Colonic mucosa (tissue), 4 donors: ENCODE measurements around the gene TESK2. TPM values are rescaled to one million over a fixed set of nuclear protein-coding genes. Genes with fewer than 3 reads are reported as not detected.

Experiments used
- DNase-seq: peaks from one replicate; pipeline ENCODE4 v3.0.0-alpha.2; 2020
- H3K27ac ChIP-seq: fragments of 200-600 bp; one replicate; pipeline ENCODE4 v1.8.0; 2021
- H3K27me3 ChIP-seq: fragments of 200-600 bp; one replicate; pipeline ENCODE4 v1.8.0; 2021
- H3K36me3 ChIP-seq: fragments of 200-600 bp; one replicate; pipeline ENCODE4 v1.8.0; 2021
- H3K4me1 ChIP-seq: fragments of 200-600 bp; one replicate; pipeline ENCODE4 v1.8.0; 2021; ENCODE audit warnings: mild to moderate bottlenecking
- H3K4me3 ChIP-seq: fragments of 200-600 bp; one replicate; pipeline ENCODE4 v1.8.0; 2021
- H3K9ac ChIP-seq, 2 donors: one replicate each; pipeline ENCODE4 v1.7.0; 2013; ENCODE audit warnings: control low read depth in 2 of 2, low read depth in 2 of 2, low read length in 2 of 2
- H3K9me3 ChIP-seq: fragments of 200-600 bp; one replicate; pipeline ENCODE4 v1.8.0; 2021
- CTCF ChIP-seq: fragments of 200-600 bp; IDR thresholded peaks from one replicate; pipeline ENCODE4 v1.8.0; 2022; ENCODE audit warnings: antibody characterized with exemption, mild to moderate bottlenecking
- intact Hi-C: fragments of 100-400 bp; cut with DNase I; formaldehyde crosslinking; loops from one replicate; pipeline ENCODE4 v1.14.1; 2022
- total RNA-seq, 2 donors: library from RNA; stranded (reverse); fragmentation: NEBNext Ultra II Directional in 1 of 2; extraction: Animal tissue kit (Norgen Biotek cat#: 25700) in 1 of 2; gene quantifications; one replicate each; pipeline ENCODE4 v1.2.1, GENCODE V29; 2021
- donor health status: healthy.
- donor health status: DM: no; HTN: no; CAD: no.
- donor health status: DM: no; HTN: no; CAD: no.

Gene TESK2
- total RNA-seq, 2 donors from 2014 or later, result 11.3 to 15.3 TPM

GRCh38 chr1:45379524-45379923 lies 111.4 kb downstream of the TESK2 start:
- H3K36me3 ChIP-seq, result no peaks in the 10 kb centered on the region
- H3K4me1 ChIP-seq, result no peaks in the 10 kb centered on the region
- intact Hi-C loops, result no loop called here
- H3K9me3 ChIP-seq, result no peaks in the 10 kb centered on the region
- H3K4me3 ChIP-seq, result no peak overlapping the region
- no peaks in the 10 kb centered on the region for H3K27me3 ChIP-seq
- H3K9ac ChIP-seq, result no peak overlapping the region
- no peak for DNase-seq
- H3K27ac ChIP-seq, result no peak overlapping the region
- TF ChIP-seq CTCF, result no peak

GRCh38 chr1:45378184-45378583 lies 112.8 kb downstream of the TESK2 start:
- Histone ChIP-seq H3K4me1 (no peaks in the 10 kb centered on the region), H3K9ac (no peak overlapping the region), H3K27ac (no peak overlapping the region), H3K4me3 (no peak overlapping the region), H3K9me3 (no peaks in the 10 kb centered on the region), H3K27me3 (no peaks in the 10 kb centered on the region), H3K36me3 (no peaks in the 10 kb centered on the region)
- DNase-seq, result no peak
- TF ChIP-seq CTCF, result no peak
- intact Hi-C loops, result no loop called here

GRCh38 chr1:45375104-45376090 lies 115.6 kb downstream of the TESK2 start:
- intact Hi-C loops, result no loop called here
- Histone ChIP-seq H3K4me3 (no peak overlapping the region), H3K9ac (no peak overlapping the region), H3K4me1 (no peaks in the 10 kb centered on the region), H3K27me3 (no peaks in the 10 kb centered on the region), H3K9me3 (no peaks in the 10 kb centered on the region), H3K27ac (no peak overlapping the region), H3K36me3 (no peaks in the 10 kb centered on the region)
- DNase-seq, result no peak
- TF ChIP-seq CTCF, result no peak

GRCh38 chr1:45373573-45373972 lies 117.4 kb downstream of the TESK2 start:
- H3K4me3 ChIP-seq, result no peak overlapping the region
- no peak for DNase-seq
- no peaks in the 10 kb centered on the region for H3K9me3 ChIP-seq
- H3K36me3 ChIP-seq, result no peaks in the 10 kb centered on the region
- no peaks in the 10 kb centered on the region for H3K27me3 ChIP-seq
- TF ChIP-seq CTCF, result no peak
- H3K27ac ChIP-seq, result no peak overlapping the region
- intact Hi-C loops, result no loop called here
- no peak overlapping the region for H3K9ac ChIP-seq
- no peaks in the 10 kb centered on the region for H3K4me1 ChIP-seq

- intact Hi-C loops, result no loop called here
- DNase-seq, result no peak
- Histone ChIP-seq H3K9ac (no peak overlapping the region), H3K27me3 (no peaks in the 10 kb centered on the region), H3K9me3 (no peaks in the 10 kb centered on the region), H3K27ac (no peak overlapping the region), H3K4me1 (no peaks in the 10 kb centered on the region), H3K4me3 (no peak overlapping the region), H3K36me3 (no peaks in the 10 kb centered on the region)
- no peak for TF ChIP-seq CTCF
These were observed 120.4 kb downstream of the TESK2 start for GRCh38 chr1:45370575-45370974.
